GM21367 (cell line): ENCODE measurements around the gene RAB29.
"Not testable (repeated sequence)": the region's sequence is repeated elsewhere in the genome, so short reads cannot be mapped to it uniquely, and the experiment has no call there.

ENCODE experiments used
- ATAC-seq: cut with Tn5 transposase; IDR thresholded peaks from one replicate; pipeline ENCODE4 v1.9.1; 2021; ENCODE audit not compliant: unreplicated experiment

Gene RAB29, protein sequence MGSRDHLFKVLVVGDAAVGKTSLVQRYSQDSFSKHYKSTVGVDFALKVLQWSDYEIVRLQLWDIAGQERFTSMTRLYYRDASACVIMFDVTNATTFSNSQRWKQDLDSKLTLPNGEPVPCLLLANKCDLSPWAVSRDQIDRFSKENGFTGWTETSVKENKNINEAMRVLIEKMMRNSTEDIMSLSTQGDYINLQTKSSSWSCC

GRCh38 chr1:205775015-205775716, at the start of gene RAB29:
RAB29 (minus strand) TSS chr1:205775482; CDS start chr1:205774956, 526 bp downstream.
- peak; percentile 63 for ATAC-seq

DNA sequence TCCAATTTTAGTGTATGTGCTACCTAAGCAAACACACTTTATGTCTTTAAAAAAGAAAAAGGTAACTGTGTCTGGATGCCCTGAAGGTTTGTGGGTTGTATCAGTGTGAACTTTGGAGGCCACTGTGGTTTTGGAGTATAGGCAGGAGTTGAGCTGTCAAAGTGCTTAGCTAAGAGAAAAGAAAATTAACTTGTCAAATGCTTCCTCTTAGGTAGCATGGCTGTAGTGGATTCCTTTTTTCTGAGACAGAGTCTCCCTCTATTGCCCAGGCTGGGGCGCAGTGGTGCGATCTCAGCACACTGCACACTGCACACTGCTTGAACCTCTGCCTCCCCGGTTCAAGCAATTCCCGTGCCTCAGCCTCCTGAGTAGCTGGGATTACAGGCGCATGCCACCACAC, 48.9 kb upstream of the RAB29 start:
- no peak for ATAC-seq

DNA sequence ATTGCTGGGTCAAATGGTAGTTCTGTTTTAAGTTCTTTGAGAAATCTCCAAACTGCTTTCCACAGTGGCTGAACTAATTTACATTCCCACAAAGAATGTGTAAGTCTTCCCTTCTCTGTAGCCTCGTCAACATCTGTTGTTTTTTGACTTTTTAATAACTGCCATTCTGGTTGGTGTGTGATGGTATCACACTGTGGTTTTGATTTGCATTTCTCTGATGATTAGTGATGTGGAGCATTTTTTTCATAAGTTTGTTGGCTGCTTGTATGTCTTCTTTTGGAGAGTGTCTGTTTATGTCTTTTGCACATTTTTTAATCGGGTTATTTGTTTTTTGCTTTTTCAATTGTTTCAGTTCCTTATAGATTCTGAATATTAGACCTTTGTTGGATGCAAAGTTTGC, 48.0 kb upstream of the RAB29 start:
- ATAC-seq: not testable (repeated sequence)

DNA sequence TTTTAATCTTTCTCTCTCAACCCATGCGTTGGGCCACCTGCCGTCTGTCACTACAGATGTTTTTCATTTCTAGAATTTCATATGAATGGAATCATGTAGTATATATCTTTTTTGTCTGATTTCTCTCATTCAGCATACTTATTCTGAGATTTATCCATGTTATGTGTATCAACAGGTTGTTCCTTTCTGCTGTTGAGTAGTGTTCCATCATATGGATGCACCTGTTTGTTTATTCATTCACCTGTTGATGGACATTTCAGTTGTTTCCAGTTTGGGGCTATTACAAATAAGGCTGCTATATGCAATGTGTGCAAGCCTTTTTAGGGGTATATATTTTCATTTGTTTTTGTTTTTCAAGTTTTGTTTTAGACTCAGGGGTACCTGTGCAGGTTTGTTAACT, 47.1 kb upstream of the RAB29 start:
- no peak for ATAC-seq

DNA sequence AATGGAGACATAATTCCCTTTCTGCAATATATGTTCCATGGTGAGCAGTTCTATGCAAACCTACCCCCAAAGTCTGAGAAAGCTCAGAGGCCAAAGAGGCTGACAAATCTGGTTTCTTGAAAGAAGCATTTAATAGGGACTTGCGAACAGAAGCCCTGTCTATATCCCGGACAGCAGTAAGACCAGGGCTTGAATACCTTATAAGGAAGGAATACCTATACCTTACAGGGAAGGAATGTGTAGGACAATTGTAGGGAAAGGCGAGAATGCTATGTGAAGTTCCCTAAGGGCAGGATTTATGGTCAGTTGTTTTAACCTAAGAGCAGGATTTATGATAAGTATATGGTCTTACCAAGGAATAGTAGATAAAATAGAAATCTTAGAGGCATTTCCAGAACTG, 42.7 kb upstream of the RAB29 start:
- ATAC-seq: no peak

GRCh38 chr1:205817364-205817763, 42.1 kb upstream of the RAB29 start:
- ATAC-seq: no peak

- no peak for ATAC-seq
Measured at GRCh38 chr1:205813755-205814058, 38.4 kb upstream of the RAB29 start.

DNA sequence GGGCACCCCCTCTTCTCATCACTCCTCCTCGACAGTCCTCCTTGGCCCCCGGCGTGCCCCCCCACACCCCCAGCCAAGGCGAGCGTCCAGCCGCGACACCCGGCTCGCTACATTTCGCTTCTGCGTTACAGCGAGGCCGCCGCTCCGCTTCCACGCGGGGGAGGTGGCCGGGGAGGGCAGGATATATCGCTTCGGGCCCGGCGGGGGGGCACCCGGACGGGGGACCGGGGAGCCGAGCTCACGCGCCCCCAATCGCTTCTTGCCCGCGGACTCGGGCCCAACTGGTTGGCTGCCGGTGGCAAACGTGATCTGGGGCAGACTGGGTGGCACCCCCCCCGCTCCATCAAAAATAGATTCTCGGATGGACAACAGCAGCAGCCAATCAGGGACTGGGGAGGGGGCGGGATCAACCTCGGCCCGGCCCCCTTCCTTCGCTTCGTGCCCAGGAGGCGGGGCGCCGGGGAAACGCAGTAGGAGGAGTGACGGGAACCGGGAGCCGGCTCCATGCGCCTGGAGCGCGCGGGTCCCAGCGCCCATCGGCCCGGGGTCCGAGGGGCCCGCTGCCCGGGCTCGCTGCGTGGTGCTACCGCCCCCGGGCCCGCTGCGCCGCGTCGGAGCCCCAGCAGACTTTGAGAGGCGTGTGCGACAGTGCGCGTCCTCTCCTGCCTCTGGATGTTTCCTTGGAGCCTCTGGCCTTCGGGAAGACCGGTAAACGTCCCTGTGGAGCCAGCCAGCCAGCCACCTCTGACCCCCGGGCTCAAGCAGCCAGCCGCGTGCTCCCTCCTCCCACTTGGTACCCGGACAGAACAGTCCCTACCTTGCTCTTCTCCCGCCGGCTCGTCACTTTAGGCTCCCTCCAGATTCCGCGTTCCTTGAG, 37.8 kb upstream of the RAB29 start, which contains the start of gene SLC41A1:
TSS of gene SLC41A1 (minus strand) at position 321 of the 877 bp plus-strand sequence. CDS start 2,757 bp downstream, outside the sequence.
- peak; percentile 78 for ATAC-seq

DNA sequence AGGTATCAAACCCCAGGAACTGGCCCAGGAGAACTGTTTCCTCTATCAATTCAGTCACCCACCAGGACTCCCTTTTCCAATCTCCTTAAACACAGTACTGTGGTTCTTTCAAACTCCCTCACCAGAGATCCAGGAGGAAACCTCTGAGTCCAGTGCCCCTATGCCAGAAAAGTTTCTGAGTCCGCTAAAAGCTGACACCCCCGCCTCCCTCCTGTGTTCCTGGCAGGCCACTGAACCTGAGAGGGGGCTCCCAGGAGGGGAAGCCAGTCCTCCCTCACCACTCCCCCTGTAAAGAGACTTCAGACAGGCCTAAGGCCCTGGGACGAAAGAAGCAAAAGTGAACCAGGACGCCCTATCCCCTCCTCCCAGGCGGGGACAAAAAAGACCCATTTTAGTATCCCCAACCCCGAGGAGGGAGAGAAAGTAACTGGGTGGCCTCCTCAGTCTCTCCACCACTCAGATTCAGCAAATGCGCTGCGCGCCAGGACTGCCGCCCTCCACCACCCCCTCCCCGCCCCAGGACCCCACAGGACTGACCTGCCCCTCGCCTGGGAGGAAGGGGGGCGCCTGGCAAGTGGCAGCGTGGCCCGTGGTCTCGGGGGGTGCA, 37.1 kb upstream of the RAB29 start:
- peak; percentile 7 for ATAC-seq

GRCh38 chr1:205811660-205812059, 36.4 kb upstream of the RAB29 start:
- ATAC-seq: no peak

- no peak for ATAC-seq
Measured at GRCh38 chr1:205810448-205811157, 35.3 kb upstream of the RAB29 start.

DNA sequence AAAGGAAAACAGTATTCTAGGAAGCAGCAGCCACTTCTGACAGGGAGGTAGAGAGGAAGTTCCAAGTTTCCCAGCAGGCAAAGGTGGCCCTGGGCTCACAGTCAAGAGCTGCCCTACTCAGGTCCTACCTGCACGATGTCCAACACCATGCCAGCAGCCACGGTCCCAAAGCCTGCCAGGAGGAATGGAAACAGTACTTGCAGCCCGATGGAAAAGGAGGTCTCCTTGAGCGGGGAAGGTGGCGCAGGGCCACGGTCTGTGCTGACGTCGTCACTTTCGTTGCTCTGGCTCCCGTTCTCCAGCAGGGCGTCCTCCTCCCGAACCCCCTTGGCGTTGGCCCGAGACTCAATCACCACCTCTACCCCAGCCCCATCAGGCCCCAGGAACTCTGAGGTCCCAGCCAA, 34.7 kb upstream of the RAB29 start:
- ATAC-seq: no peak

DNA sequence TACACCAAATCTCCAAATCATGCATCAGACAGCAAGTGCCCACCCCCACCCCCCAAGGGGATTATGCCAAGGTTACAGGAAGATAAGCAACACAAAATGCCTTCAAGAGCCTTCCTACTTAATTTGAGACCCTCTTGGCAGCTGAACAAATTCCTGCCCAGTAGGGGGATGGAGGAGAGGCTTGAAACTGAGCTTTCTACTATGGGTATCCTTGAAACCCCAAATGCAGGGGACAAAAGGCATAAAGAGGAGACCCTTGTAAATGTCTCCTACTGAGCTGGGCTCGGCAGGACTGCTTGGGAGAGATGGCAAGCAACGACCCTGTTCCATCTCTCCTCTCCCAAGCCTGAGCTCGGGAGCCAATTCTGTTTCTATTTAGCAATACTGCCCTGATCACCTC, 34.2 kb upstream of the RAB29 start:
- no peak for ATAC-seq

- ATAC-seq: no peak
Measured at GRCh38 chr1:205805082-205805711, 29.9 kb upstream of the RAB29 start.

GRCh38 chr1:205804605-205805004, 29.3 kb upstream of the RAB29 start:
- ATAC-seq: no peak

DNA sequence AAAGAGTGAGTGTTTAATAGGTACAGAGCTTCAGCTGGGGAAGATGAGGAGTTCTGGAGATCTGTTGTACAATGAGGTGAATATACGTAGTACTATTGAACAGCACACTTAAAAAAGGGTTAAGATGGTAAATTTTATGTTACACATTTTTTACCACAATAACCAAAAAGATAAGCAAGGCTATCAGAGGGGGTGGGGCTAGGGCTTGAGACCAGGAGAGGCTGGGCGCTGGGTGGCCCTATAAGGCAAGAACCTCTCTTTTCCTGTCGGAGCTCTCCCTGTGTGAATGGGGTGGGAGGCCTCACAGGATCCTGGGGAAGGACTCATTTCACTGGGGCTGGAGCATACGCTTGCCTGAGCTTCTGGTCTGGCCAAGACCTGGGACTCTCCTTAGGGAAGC, 28.7 kb upstream of the RAB29 start:
- no peak for ATAC-seq

GRCh38 chr1:205802060-205802459, 26.8 kb upstream of the RAB29 start:
- no peak for ATAC-seq

GRCh38 chr1:205800981-205801703, 25.9 kb upstream of the RAB29 start:
- ATAC-seq: no peak

DNA sequence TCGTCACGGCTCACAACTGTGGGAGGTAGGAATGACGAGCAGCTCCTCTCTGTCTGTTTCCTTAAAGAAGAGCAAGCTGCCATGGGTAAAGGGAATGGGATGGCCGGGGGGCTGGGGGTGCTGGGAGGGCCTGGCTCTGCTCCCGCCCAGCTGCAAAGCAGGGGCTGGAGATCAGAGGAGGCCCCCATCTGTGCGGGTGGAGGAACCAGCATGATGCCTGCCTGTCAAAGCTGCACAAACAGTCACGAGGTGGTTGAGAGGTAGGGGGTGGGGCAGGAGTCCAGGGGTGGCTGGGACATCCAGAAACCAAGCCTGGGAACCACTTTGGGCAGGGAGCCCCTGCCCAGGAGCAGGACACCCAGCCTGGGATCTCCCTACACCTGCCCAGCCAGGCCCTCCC, 25.1 kb upstream of the RAB29 start:
- no peak for ATAC-seq

DNA sequence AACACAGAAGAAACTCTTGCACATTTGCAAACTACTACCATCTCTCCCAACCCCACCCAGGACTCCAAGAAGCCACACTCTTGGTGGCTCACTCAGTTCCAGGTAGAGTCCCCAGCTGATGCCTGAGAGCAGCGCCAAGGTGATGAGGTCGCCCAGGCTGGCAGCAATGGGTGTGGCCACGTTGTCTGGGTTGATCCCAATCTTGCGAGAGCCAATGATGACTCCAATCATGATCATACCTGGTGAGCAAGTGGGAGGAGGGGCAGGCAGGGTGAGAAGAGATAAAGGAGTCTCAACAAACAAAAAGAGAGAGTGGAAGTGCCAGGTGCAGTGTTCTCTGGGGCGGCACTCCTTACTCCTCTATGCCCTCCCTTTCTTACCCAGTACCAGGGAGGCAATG, 23.3 kb upstream of the RAB29 start:
- no peak for ATAC-seq
